GM23338 (cell line): ENCODE results near the gene TMEM221.

ENCODE experiments used
- CREB1 ChIP-seq: fragments of 250-450 bp; sonication (Bioruptor Pico); IDR thresholded peaks from 2 replicates; pipeline ENCODE4 v1.5.0; 2020; ENCODE audit warnings: low read depth, mild to moderate bottlenecking, moderate library complexity
- ETS1 ChIP-seq: IDR thresholded peaks from 2 replicates; pipeline ENCODE4 v1.6.1; 2016; ENCODE audit warnings: antibody characterized with exemption
- EZH2 ChIP-seq: fragments of 200-600 bp; sonication (generic); IDR thresholded peaks from one replicate; pipeline ENCODE4 v1.8.0; 2017; ENCODE audit warnings: antibody characterized with exemption, mild to moderate bottlenecking, low read depth; ENCODE audit not compliant: unreplicated experiment
- EZH2phosphoT487 ChIP-seq: fragments of 200-600 bp; sonication (generic); IDR thresholded peaks from one replicate; pipeline ENCODE4 v1.8.1; 2018; ENCODE audit warnings: antibody characterized with exemption; ENCODE audit not compliant: unreplicated experiment
- JUNB ChIP-seq: IDR thresholded peaks from one replicate; pipeline ENCODE4 v1.6.1; 2016; ENCODE audit warnings: antibody characterized with exemption; ENCODE audit not compliant: unreplicated experiment
- NANOG ChIP-seq: IDR thresholded peaks from 2 replicates; pipeline ENCODE4 v1.6.1; 2016; ENCODE audit warnings: antibody characterized with exemption, borderline replicate concordance
- POLR2AphosphoS5 ChIP-seq: IDR thresholded peaks from 2 replicates; pipeline ENCODE4 v1.6.1; 2016; ENCODE audit warnings: antibody characterized with exemption, low read depth
- REST ChIP-seq: IDR thresholded peaks from one replicate; pipeline ENCODE4 v1.6.1; 2018; ENCODE audit warnings: antibody characterized with exemption; ENCODE audit not compliant: unreplicated experiment
- ZNF114 ChIP-seq: fragments of 250-450 bp; sonication (Bioruptor Pico); IDR thresholded peaks from 2 replicates; pipeline ENCODE4 v1.5.0; 2020; ENCODE audit warnings: mild to moderate bottlenecking, moderate library complexity
- ZNF331 ChIP-seq: fragments of 250-450 bp; sonication (Bioruptor Pico); IDR thresholded peaks from 2 replicates; pipeline ENCODE4 v1.5.0; 2020; ENCODE audit warnings: low read depth, mild to moderate bottlenecking, moderate library complexity
- ZNF462 ChIP-seq: fragments of 250-450 bp; sonication (Bioruptor Pico); IDR thresholded peaks from 2 replicates; pipeline ENCODE4 v1.5.0; 2020; ENCODE audit warnings: mild to moderate bottlenecking, moderate library complexity
- TF ChIP-seq, protein P1 (sequence below), 2 experiments: fragments of 200-600 bp in 1 of 2; sonication (generic) in 1 of 2; conservative IDR thresholded peaks; 2 replicates each; pipeline versions ENCODE4 v1.5.1 to v1.6.1; 2016 to 2017; ENCODE audit warnings: antibody characterized with exemption in 2 of 2, low read depth in 2 of 2, mild to moderate bottlenecking in 2 of 2, moderate library complexity in 1 of 2

GRCh38 chr19:17469481-17470067 lies 21.1 kb upstream of the TMEM221 start:
- TF ChIP-seq, protein P1, sequence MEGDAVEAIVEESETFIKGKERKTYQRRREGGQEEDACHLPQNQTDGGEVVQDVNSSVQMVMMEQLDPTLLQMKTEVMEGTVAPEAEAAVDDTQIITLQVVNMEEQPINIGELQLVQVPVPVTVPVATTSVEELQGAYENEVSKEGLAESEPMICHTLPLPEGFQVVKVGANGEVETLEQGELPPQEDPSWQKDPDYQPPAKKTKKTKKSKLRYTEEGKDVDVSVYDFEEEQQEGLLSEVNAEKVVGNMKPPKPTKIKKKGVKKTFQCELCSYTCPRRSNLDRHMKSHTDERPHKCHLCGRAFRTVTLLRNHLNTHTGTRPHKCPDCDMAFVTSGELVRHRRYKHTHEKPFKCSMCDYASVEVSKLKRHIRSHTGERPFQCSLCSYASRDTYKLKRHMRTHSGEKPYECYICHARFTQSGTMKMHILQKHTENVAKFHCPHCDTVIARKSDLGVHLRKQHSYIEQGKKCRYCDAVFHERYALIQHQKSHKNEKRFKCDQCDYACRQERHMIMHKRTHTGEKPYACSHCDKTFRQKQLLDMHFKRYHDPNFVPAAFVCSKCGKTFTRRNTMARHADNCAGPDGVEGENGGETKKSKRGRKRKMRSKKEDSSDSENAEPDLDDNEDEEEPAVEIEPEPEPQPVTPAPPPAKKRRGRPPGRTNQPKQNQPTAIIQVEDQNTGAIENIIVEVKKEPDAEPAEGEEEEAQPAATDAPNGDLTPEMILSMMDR (conservative IDR thresholded peaks at IDR 0.05; ENCODE audit: low read depth in 2 of 2), result no peak
- TF ChIP-seq POLR2AphosphoS5 (no peak), EZH2phosphoT487 (no peak), REST (no peak), EZH2 (no peak), ETS1 (no peak), JUNB (no peak), NANOG (no peak), ZNF114 (CRISPR knock-in tag) (no peak), CREB1 (CRISPR knock-in tag) (no peak), ZNF331 (CRISPR knock-in tag) (no peak), ZNF462 (CRISPR knock-in tag) (no peak)
